Measurements from ENCODE around the gene ATP1B3. TPM values are rescaled to one million over a fixed set of nuclear protein-coding genes. Genes with fewer than 3 reads are reported as not detected.

The ATP1B3 gene
- total RNA-seq, 1 experiment from 2014 or later = 78.6 TPM

GRCh38 chr3:141934354-141934753, 57.9 kb downstream of the ATP1B3 start:
- no peaks in the 10 kb centered on the region for H3K27me3 ChIP-seq (ENCODE audit: control insufficient read depth, insufficient read depth, low read length)
- no peak for DNase-seq
- no peaks in the 10 kb centered on the region; the same call in 1 of the 2 replicates for H3K36me3 ChIP-seq (replicated peaks; ENCODE audit: control insufficient read depth, insufficient read depth, low read length)
- H3K4me3 ChIP-seq (ENCODE audit: insufficient read depth, low read depth, low read length) = no peak overlapping the region

GRCh38 chr3:141938011-141938500, 61.6 kb downstream of the ATP1B3 start:
- H3K36me3 ChIP-seq (replicated peaks; ENCODE audit: control insufficient read depth, insufficient read depth, low read length) = no peaks in the 10 kb centered on the region
- no peak for DNase-seq

GRCh38 chr3:141939759-141940158, 63.3 kb downstream of the ATP1B3 start:
- Histone ChIP-seq H3K36me3 (replicated peaks; ENCODE audit: control insufficient read depth, insufficient read depth, low read length) (no peaks in the 10 kb centered on the region), H3K27me3 (ENCODE audit: control insufficient read depth, insufficient read depth, low read length) (no peaks in the 10 kb centered on the region), H3K4me3 (ENCODE audit: insufficient read depth, low read depth, low read length) (no peak overlapping the region)
- no peak for DNase-seq

More at GRCh38 chr3:141938011-141938500, 61.6 kb downstream of the ATP1B3 start:
- Histone ChIP-seq H3K4me3 (ENCODE audit: insufficient read depth, low read depth, low read length) (no peak overlapping the region), H3K27me3 (ENCODE audit: control insufficient read depth, insufficient read depth, low read length) (no peaks in the 10 kb centered on the region)

GRCh38 chr3:141940194-141940776, 63.8 kb downstream of the ATP1B3 start:
- H3K4me3 ChIP-seq (ENCODE audit: insufficient read depth, low read depth, low read length) = no peak overlapping the region
- peak; percentile 64 for DNase-seq
- H3K36me3 ChIP-seq (replicated peaks; ENCODE audit: control insufficient read depth, insufficient read depth, low read length) = no peaks in the 10 kb centered on the region
- H3K27me3 ChIP-seq (ENCODE audit: control insufficient read depth, insufficient read depth, low read length) = no peaks in the 10 kb centered on the region

GRCh38 chr3:141941093-141941492, 64.7 kb downstream of the ATP1B3 start:
- H3K4me3 ChIP-seq (ENCODE audit: insufficient read depth, low read depth, low read length) = no peak overlapping the region
- no peak for DNase-seq
- H3K36me3 ChIP-seq (replicated peaks; ENCODE audit: control insufficient read depth, insufficient read depth, low read length) = no peaks in the 10 kb centered on the region
- H3K27me3 ChIP-seq (ENCODE audit: control insufficient read depth, insufficient read depth, low read length) = no peaks in the 10 kb centered on the region

- no peak overlapping the region for H3K4me3 ChIP-seq (ENCODE audit: insufficient read depth, low read depth, low read length)
- H3K27me3 ChIP-seq (ENCODE audit: control insufficient read depth, insufficient read depth, low read length) = no peaks in the 10 kb centered on the region
- no peaks in the 10 kb centered on the region for H3K36me3 ChIP-seq (replicated peaks; ENCODE audit: control insufficient read depth, insufficient read depth, low read length)
- DNase-seq = no peak
Observed at GRCh38 chr3:141942006-141942405, 65.6 kb downstream of the ATP1B3 start.

- no peak for DNase-seq
Observed at GRCh38 chr3:141945726-141946485, 69.5 kb downstream of the ATP1B3 start.

GRCh38 chr3:141949399-141949798, 73.0 kb downstream of the ATP1B3 start:
- Histone ChIP-seq H3K4me3 (ENCODE audit: insufficient read depth, low read depth, low read length) (no peak overlapping the region), H3K27me3 (ENCODE audit: control insufficient read depth, insufficient read depth, low read length) (no peaks in the 10 kb centered on the region), H3K36me3 (replicated peaks; ENCODE audit: control insufficient read depth, insufficient read depth, low read length) (peaks cover 3% of the 10 kb centered on the region)
- DNase-seq = no peak

More at GRCh38 chr3:141945726-141946485, 69.5 kb downstream of the ATP1B3 start:
- no peaks in the 10 kb centered on the region for H3K27me3 ChIP-seq (ENCODE audit: control insufficient read depth, insufficient read depth, low read length)
- H3K4me3 ChIP-seq (ENCODE audit: insufficient read depth, low read depth, low read length) = no peak overlapping the region
- H3K36me3 ChIP-seq (replicated peaks; ENCODE audit: control insufficient read depth, insufficient read depth, low read length) = no peaks in the 10 kb centered on the region

GRCh38 chr3:141949972-141950371, 73.5 kb downstream of the ATP1B3 start:
- no peak for DNase-seq
- no peaks in the 10 kb centered on the region for H3K27me3 ChIP-seq (ENCODE audit: control insufficient read depth, insufficient read depth, low read length)
- peaks cover 3% of the 10 kb centered on the region for H3K36me3 ChIP-seq (replicated peaks; ENCODE audit: control insufficient read depth, insufficient read depth, low read length)
- H3K4me3 ChIP-seq (ENCODE audit: insufficient read depth, low read depth, low read length) = no peak overlapping the region

- Histone ChIP-seq H3K27me3 (ENCODE audit: control insufficient read depth, insufficient read depth, low read length) (no peaks in the 10 kb centered on the region), H3K36me3 (replicated peaks; ENCODE audit: control insufficient read depth, insufficient read depth, low read length) (peaks cover 3% of the 10 kb centered on the region), H3K4me3 (ENCODE audit: insufficient read depth, low read depth, low read length) (no peak overlapping the region)
- DNase-seq = no peak
Observed at GRCh38 chr3:141950572-141951493, 74.4 kb downstream of the ATP1B3 start.

GRCh38 chr3:141952611-141953010, 76.2 kb downstream of the ATP1B3 start:
- peaks cover 3% of the 10 kb centered on the region for H3K36me3 ChIP-seq (replicated peaks; ENCODE audit: control insufficient read depth, insufficient read depth, low read length)
- H3K27me3 ChIP-seq (ENCODE audit: control insufficient read depth, insufficient read depth, low read length) = no peaks in the 10 kb centered on the region
- no peak overlapping the region for H3K4me3 ChIP-seq (ENCODE audit: insufficient read depth, low read depth, low read length)
- DNase-seq = no peak

- Histone ChIP-seq H3K27me3 (ENCODE audit: control insufficient read depth, insufficient read depth, low read length) (no peaks in the 10 kb centered on the region), H3K4me3 (ENCODE audit: insufficient read depth, low read depth, low read length) (no peak overlapping the region), H3K36me3 (replicated peaks; ENCODE audit: control insufficient read depth, insufficient read depth, low read length) (peaks cover 8% of the 10 kb centered on the region)
- DNase-seq = no peak
Observed at GRCh38 chr3:141955175-141955574, 78.7 kb downstream of the ATP1B3 start.

- no peaks in the 10 kb centered on the region for H3K27me3 ChIP-seq (ENCODE audit: control insufficient read depth, insufficient read depth, low read length)
- no peak overlapping the region for H3K4me3 ChIP-seq (ENCODE audit: insufficient read depth, low read depth, low read length)
- H3K36me3 ChIP-seq (replicated peaks; ENCODE audit: control insufficient read depth, insufficient read depth, low read length) = peaks cover 16% of the 10 kb centered on the region
- DNase-seq = no peak
Observed at GRCh38 chr3:141959589-141960554, 83.4 kb downstream of the ATP1B3 start.
